ENCODE measurements around the gene LSR.

Gene LSR

DNA sequence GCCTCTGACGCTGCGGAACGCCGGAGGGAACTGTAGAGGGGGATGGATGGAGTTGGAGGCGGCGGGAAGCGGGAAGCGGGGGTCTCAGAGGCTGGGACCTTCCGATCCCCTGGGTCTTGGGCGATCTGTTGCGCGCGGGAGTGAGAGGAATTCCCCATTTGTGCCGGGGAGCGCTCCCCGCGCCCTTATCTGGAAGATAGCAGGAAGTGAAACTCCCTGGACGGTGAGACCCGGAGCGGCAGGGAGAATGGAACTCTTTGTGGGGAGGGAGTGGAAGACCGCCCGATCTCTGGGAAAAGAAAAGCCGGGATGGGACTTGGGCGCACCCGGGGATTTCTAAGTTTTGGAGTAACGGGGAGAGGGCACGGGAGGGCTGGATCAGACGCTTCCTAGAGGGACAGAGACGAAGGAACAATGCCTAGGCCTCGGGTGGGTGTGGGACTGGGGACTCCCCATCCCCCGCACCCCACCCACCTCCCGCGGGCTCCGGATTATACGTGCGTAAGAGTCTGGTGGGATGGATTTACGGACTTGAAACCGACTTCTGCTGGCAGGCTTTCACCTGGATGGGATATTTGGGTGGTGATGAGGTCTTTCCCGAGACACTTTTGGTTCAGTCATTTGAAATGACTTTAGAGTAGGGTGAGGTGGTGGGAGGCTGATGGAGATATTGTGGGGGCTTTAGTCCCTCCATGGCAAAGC is 495 bp downstream of the LSR start:
- no peak for DNase-seq

DNA sequence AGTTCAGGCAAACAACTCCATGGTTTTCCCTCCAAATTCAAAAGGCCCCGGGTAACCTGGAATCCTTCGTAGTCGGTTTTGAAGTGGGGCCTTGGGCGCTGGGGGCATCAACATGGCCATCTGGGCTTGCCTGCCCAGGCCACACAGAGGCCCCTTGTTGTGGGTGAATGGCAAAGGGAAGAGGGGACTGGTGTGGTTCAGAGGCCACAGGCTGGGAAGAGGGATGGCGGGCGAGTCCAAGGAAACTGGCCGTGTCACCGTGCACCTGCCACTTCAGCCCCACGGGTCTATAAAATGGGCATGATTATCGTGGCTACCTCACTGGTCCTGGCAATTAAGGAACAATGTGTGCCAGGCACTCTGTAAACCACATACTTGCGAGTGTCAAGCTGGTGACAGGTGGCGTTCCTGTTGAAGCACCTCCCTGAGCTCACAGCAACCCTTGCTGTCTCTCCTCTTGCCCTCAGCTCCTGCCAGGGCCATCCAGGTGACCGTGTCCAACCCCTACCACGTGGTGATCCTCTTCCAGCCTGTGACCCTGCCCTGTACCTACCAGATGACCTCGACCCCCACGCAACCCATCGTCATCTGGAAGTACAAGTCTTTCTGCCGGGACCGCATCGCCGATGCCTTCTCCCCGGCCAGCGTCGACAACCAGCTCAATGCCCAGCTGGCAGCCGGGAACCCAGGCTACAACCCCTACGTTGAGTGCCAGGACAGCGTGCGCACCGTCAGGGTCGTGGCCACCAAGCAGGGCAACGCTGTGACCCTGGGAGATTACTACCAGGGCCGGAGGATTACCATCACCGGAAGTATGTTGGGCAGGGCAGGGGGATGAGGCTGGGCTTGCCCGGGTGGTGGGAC is 1.3 kb downstream of the LSR start:
- no peak for DNase-seq

DNA sequence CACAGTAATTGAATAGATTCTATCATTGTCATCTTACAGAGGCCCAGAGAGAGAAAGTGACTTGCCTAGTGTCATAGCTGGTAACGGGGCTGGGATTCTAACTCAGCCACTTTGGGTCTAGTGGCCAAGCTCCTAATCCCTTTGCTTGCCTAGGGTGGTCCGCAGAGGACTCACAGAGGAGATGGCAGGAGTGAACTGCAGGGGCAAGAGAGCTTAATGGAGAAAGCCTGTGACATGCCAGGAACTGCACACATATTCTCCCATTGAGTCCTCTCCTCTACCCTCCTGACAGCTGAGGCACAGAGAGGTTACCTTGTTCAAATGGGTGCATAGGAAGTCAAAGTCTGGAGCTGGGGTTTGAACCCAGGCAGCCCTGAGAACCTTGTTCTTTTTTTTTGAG is 2.7 kb downstream of the LSR start:
- DNase-seq: no peak

DNA sequence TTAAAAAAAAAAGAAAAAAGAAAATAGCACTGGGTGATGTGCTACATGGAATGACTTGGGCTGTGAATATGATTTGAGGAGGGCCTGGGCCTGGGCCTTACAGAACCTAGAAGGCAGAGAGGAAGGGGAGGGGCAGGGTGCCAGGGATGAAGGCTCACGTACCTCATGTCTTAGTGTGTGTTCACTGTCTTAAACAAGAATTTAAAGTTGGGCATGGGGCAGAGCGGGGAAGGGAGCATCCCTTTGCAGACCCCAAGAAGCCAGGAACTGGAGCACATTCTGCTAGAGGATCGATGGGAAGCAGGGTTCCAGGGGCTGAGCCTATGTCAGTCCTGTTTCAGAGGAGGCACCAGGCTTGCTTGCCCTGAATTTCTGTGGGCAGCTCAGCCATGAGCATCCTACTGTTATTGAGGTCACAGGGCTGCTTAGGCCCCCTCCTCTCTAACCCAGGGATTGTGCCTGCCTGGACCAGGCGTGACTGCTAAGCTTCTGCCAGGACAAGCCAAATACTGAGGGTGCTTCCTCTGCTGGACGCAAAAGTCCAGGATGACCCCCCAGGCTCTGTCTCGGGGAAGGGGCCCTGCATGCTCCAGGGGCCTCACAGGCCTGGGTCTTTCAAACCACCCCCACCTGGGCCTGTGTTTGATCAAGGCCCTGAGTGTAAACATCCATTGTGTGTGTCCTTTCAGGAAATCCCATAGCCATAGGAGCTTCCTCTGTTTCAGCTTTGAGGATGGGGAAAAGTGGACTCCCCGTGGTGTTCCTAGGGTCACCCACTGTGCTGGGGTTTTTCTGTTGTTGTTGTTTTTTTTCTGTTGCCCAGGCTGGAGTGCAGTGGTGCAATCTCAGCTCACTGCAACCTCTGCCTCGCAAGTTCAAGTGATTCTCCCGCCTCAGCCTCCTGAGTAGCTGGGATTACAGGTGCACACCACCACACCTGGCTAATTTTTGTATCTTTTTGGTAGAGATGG is 4.8 kb downstream of the LSR start:
- DNase-seq: no peak

DNA sequence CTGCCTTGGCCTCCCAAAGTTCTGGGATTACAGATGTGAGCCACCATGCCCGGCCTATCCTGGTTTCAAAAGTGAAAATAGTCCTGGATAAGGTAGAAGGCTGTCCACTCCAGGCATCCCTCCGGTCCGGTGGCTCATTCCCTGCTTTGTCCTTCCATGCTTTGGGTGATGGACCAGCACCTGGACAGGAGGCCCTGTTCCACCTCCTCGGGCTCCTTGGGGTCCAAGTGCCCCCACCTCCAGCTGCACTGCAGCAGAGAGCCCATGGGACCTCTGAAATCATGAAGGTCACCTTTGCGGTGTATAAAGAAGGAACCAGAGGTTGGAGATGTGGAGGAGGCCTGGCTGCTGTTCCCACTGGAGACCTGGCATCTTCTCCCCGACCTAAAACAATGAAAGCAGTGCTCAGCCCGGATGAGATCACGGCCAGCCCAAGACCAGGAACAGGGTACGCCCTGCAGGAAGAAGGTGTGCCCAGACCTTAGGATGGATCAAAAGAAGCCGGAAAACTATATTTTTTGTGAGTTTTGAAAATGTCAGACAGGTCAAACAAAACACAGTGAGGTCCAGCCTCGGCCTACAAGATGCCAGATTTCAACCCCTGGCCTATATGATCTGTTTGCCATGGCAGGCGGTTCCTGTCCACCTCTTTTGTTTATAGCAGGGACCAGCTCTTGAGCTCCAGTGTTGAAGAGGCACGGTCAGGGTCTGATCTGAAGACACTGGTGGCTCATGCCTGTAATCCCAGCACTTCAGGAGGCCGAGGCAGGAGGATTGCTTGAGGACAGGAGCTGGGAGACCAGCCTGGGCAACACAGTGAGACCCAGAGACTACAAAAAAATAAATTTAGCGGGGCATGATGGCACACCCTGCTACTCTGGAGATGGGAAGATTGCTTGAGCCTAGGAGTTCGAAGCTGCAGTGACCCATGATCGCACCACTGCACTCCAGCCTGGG is 5.8 kb downstream of the LSR start:
- DNase-seq: no peak

DNA sequence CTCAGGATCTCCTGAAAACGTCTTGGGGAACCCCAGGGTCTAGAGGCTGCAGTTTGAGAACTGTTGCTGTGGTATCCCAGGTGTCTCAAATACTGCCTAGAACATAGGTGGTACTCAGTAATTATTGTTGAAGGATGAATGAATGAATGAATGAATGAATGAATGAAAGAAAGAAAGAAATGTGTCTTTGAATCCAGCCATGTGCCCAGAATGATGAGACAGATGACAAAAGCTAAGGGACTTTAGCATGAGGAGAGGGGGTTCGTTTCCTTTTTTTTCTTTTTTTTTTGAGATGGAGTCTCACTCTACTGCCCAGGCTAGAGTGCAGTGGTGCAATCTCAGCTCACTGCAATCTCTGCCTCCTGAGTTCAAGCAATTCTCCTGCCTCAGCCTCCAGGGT is 7.8 kb downstream of the LSR start:
- no peak for DNase-seq

DNA sequence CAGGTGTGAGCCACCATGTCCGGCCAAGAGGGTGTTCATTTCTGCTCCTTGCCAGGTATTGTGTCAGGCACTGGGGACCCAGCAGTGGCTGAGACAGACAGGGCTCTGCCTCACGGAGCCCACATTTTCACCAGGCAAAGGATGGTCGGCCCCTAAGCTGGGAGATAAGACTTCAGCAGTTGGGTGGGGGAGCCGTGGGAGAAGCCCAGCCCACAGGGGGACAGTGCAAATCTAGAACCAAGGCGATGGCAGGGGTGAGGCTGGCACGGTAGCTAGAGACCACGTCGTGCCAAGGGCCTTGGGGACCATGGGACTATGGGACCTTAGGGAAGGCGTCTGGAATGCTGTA is 8.3 kb downstream of the LSR start:
- no peak for DNase-seq

DNA sequence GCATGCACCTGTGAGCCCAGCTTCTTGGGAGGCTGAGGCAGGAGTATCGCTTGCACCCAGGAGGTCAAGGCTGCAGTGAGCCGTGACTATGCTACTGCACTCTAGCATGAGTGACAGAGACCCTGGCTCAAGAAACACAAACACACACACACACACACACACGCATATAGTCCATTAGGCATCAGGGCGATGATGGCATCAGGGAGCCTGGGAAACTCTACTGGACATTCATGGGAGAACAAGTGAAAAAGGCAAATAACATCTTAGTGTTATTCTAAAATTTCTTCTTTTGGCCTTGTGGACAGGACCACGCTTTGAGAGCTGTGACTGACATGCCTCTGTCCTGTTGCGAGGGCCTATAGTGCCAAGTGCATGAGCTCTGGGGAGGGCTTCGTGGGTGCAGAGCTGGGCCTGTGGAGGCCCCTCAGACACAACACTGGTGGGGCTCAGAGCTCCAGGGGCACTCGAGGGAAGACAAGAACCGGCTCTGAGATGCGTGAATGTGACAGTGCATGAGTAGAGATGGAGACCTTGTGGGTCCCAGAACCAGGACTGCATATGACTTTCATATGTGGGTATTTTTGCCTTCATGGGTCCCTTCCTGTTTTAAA is 12.0 kb downstream of the LSR start:
- DNase-seq: no peak

DNA sequence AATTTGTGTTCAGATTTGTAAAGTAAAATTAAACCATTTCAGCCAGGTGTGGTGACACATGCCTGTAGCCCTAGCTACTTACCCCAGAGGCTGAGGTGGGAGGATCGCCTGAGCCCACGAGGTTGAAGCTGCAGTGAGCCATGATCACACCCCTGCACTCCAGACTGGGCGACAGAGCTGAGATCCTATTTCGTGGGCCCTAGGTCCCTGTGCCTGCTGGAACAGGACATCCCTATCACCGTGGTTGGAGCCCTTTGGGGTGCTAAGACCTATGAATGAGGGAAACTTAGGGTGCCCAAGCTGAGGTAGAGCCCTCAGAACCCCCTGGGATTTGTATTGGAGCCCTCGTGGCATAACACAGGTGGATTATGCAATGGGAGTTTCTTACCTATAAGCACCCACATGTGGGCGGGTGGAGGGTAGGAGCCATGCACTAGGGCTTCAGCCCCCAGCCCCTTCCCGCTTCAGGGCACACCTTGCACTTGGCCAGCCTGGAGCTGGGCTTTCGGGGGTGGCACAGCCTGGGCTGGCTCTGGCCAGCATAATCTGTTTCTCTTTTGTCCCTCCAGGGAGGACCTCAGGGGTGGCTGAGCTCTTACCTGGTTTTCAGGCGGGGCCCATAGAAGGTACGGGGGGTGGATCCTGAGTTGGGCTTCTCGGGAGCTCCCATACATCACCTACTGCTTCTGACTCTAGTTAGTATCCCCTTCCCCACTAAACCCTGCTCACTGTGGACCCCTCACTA is 12.7 kb downstream of the LSR start:
- no peak for DNase-seq

DNA sequence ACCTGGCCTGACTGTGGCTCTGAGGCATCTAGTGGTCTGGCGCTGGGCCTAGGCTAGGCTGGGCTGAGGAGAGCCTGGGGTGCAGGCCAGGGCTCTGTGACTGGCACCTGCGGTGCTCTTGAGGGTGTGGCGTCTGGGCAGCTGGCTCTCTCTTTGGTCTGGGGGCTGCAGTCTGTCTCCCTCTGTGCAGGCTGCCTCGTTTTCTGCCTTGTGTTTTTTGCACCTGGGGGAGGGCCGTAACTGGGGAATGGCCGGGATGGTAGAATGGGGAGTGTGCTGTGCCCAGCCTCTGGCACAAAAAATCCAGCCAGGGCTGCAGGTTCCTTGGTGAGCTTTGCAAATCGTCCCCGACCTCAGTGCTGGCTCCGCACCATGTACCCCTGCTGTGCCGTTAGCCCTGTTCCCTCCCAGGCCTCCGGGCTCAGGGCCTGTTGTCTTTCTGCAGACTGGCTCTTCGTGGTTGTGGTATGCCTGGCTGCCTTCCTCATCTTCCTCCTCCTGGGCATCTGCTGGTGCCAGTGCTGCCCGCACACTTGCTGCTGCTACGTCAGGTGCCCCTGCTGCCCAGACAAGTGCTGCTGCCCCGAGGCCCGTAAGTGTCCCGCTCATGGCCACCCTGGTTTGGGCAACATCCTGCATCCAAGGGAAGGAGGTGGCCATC is 13.4 kb downstream of the LSR start:
- no peak for DNase-seq

DNA sequence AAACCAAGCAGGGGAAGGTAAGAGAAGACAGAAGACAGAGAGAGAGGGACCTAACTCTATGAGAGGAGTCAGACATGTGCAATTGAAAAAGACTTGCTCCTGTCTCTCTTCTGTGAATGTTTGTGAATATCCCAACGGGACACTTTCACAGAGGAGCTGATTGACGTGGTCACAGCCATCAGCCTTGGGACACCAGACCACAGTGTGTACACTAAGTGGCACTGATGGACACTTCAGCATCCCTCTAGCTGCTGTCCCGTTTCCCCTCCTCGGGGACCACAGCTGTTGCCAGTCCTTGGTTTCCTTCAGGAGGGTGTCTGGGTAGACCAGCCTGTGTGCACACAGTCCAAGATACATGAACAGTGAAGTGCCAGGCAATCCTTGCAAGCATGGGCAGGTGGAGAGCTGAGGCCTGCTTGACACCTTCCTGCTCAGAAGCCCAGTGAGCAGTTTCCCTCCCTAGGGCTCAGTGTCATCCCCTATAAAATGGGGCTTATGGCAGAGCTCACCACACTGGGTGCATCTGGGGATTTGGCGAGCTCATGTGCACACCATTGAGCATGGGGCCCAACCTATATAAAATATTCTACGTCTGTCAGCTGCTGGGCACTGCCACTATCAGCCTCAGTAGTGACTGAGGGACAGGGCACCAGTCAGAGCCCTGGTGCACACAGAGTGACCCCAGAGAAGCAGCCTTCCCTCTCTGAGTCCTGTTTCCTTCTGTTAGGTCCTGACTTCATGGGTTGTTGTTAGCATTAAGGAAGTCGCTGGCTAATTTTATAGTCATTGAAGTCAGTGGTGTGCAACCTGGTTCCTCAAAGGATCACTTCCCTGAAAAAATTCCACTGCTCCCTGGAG is 15.7 kb downstream of the LSR start:
- no peak for DNase-seq

DNA sequence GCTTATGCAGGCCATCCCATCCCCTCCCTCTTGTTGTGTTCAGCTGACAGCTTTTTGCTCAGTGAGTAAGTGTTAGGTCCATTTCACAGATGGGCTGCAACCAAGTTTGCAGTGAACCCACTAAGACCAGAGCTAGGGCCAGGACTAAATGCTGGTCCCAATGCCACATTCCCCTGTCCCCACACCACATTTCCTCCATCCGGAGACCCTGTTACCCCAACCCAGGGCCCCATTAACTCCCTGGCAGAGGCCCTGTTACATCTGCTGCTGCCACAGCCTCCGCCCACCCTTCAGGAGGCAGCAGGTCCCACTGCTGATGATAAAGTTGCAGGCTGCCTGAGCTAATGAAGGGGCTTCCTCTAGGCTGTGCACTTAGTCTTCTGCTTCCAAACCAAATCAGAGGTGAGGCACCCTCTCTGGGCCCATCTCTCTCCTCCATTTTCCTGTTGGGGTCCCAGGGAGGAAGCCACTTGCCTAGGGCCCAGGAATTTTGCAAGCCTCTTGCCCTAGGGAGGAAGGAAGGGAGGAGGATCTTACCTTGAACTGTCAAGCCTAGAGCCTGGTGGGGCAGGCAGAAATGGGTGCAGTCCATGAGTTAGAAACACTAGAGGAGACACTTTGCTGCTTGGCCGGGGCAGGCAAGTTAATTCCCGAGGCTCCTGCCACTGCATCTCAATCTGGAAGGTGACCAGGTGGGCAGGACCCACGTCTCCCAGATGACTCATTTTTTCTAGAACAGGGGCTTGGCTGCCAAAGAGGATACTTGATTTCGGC is 16.5 kb downstream of the LSR start:
- no peak for DNase-seq

DNA sequence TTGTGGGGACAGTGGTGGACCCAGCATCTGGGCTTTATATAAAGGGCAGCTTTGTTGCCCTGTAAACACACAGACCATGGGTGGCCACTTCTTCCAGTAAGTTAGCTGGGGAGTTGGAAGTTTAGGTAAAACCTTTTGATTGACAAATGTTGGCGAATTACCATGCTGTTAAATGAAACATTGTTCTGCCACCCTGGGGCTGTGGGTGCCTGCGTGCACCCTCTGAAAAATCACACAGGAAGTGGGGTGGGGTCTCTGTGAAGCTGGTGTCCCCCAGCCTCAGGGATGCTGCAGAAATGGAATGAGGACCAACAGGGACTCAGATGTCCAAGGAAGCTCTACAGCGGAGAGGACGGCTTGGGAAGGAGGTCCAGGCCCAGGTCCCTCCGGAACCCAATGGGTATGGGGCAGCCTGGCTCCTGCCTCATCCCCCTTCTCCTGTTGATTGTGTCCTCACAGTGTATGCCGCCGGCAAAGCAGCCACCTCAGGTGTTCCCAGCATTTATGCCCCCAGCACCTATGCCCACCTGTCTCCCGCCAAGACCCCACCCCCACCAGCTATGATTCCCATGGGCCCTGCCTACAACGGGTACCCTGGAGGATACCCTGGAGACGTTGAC is 17.2 kb downstream of the LSR start:
- no peak for DNase-seq

DNA sequence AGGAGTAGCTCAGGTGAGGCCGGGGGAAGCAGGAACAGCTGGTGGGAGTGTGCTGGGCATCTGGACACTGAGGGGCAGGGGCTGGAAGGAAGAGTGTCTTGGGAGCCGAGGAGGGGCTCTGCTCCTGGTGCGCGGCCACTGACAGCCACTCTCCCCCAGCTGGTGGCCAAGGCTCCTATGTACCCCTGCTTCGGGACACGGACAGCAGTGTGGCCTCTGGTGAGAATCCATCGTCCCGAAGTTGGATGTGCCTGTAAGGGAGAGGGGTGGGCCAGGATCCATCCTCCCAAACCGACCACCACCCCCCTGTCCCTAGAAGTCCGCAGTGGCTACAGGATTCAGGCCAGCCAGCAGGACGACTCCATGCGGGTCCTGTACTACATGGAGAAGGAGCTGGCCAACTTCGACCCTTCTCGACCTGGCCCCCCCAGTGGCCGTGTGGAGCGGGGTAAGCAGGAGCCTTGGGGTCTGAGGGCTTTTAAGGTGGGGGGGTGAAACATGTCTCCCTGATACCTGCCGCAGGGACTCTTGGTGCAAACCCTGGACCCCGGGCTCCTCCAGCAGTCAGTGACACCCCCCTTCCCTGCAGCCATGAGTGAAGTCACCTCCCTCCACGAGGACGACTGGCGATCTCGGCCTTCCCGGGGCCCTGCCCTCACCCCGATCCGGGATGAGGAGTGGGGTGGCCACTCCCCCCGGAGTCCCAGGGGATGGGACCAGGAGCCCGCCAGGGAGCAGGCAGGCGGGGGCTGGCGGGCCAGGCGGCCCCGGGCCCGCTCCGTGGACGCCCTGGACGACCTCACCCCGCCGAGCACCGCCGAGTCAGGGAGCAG is 17.9 kb downstream of the LSR start:
- DNase-seq: no peak

DNA sequence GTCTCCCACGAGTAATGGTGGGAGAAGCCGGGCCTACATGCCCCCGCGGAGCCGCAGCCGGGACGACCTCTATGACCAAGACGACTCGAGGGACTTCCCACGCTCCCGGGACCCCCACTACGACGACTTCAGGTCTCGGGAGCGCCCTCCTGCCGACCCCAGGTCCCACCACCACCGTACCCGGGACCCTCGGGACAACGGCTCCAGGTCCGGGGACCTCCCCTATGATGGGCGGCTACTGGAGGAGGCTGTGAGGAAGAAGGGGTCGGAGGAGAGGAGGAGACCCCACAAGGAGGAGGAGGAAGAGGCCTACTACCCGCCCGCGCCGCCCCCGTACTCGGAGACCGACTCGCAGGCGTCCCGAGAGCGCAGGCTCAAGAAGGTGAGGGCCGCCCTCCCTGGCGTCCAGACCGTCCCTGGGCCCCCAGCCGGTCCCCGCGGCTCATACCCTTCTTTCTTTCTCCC is 18.6 kb downstream of the LSR start:
- no peak for DNase-seq

DNA sequence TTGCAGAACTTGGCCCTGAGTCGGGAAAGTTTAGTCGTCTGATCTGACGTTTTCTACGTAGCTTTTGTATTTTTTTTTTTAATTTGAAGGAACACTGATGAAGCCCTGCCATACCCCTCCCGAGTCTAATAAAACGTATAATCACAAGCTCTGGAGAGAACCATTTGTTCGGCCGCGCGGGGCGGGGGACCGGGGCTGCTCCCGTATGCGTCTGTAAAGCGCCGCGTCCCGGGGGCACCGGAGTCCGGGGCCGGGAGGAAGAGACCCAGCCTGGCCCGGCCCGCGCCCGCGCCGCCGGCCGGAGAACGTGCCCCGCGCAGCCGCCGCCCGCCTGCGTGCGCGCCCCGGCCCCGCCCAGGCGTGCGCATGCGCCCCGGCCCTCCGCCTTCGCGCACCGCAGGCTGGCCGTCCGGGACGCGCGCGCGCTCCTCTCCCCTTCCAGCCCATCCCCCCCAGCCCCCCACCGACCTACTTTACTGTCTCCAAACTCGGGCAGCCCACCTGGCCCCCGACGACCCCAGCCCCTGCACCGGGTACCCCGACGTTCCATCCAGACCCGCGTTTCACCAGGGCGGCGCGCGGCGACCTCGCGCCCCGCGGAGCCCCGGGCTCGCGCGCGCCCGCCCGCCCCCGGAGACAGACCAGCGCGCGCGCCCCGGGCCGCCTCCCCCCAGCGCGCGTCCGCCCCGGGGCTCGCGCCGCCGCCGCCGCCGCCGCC is 19.2 kb downstream of the LSR start:
- DNase-seq: peak; percentile 60
